Measurements from ENCODE around the gene SCUBE1.

DNA sequence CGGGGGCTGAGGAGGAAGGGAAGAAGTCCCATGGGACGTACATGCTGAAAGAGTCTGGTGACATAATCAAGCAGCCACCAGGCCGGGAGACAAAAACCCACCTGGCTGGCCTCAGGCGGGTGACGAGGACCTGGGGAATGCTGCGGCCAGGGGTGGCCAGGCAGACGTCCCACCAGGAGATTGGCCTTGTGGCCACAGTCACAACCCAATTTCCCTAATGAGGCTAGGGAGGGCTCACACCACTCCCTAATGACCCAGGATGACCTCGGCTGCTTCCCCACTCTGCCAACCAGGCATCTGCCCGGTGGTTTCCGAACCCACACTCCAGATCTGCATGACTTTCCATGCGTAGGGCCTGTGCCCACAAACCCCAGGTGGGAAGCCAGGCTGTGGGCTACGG is 66.9 kb downstream of the SCUBE1 start:
- TF ChIP-seq, protein P1, sequence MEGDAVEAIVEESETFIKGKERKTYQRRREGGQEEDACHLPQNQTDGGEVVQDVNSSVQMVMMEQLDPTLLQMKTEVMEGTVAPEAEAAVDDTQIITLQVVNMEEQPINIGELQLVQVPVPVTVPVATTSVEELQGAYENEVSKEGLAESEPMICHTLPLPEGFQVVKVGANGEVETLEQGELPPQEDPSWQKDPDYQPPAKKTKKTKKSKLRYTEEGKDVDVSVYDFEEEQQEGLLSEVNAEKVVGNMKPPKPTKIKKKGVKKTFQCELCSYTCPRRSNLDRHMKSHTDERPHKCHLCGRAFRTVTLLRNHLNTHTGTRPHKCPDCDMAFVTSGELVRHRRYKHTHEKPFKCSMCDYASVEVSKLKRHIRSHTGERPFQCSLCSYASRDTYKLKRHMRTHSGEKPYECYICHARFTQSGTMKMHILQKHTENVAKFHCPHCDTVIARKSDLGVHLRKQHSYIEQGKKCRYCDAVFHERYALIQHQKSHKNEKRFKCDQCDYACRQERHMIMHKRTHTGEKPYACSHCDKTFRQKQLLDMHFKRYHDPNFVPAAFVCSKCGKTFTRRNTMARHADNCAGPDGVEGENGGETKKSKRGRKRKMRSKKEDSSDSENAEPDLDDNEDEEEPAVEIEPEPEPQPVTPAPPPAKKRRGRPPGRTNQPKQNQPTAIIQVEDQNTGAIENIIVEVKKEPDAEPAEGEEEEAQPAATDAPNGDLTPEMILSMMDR (IDR thresholded peaks at IDR 0.05) = no peak
- no peak for TF ChIP-seq POLR2A (IDR thresholded peaks at IDR 0.05)
